SK-N-SH (cell line): ENCODE data around the gene OR6C1. TPM values are rescaled to one million over a fixed set of nuclear protein-coding genes. Genes with fewer than 3 reads are reported as not detected.

Source experiments
- CTCF ChIA-PET: fragments of 300-600, 350-600 bp; formaldehyde crosslinking; extraction: SDS; loops from one replicate; lab custom pipeline; 2021; lab: Yijun Ruan, JAX
- POLR2A ChIA-PET: fragments of 350-600 bp; sonication (Branson Sonifier 250); formaldehyde crosslinking; extraction: SDS; loops from one replicate; lab custom pipeline; 2020; ENCODE audit warnings: antibody characterized with exemption, inconsistent platforms; lab: Yijun Ruan, JAX
- DNase-seq: peaks from one replicate; pipeline ENCODE4 v3.0.0; 2012
- H2AFZ ChIP-seq: fragments of 200-600 bp; sonication (generic); 2 replicates; pipeline ENCODE4 v1.8.1; 2016; ENCODE audit warnings: antibody characterized with exemption, mild to moderate bottlenecking, low read depth
- H3F3A ChIP-seq: fragments of 200-600 bp; sonication (generic); replicated peaks from 2 replicates; pipeline ENCODE3; 2016; ENCODE audit warnings: antibody characterized with exemption, mild to moderate bottlenecking; ENCODE audit not compliant: insufficient read depth
- H3K27ac ChIP-seq, 2 experiments: fragments of 200-500 bp in 1 of 2; fragments of 200-600 bp in 1 of 2; sonication (Bioruptor generic) in 1 of 2; sonication (generic), shearing (Covaris generic) in 1 of 2; 2 replicates each; pipeline versions ENCODE4 v1.5.1 to v1.6.1; 2014 to 2016; ENCODE audit warnings: low read depth in 2 of 2, inconsistent platforms in 1 of 2, low read length in 1 of 2, mild to moderate bottlenecking in 1 of 2, mixed read lengths in 1 of 2
- H3K27me3 ChIP-seq: fragments of 200-600 bp; sonication (generic), shearing (Covaris generic); 2 replicates; pipeline ENCODE4 v1.6.1; 2016; ENCODE audit warnings: mixed run types; ENCODE audit not compliant: insufficient read depth
- H3K36me3 ChIP-seq, 2 experiments: fragments of 200-500 bp in 1 of 2; fragments of 200-600 bp in 1 of 2; sonication (Bioruptor generic) in 1 of 2; sonication (generic) in 1 of 2; replicated peaks in 1 of 2; 2 replicates each; pipeline versions ENCODE3 to v1.5.1; 2014 to 2016; ENCODE audit warnings: low read length in 1 of 2, mild to moderate bottlenecking in 1 of 2; ENCODE audit not compliant: insufficient read depth in 2 of 2, control insufficient read depth in 1 of 2
- H3K4me1 ChIP-seq, 2 experiments: fragments of 200-500 bp in 1 of 2; fragments of 200-600 bp in 1 of 2; sonication (Bioruptor generic) in 1 of 2; sonication (generic), shearing (Covaris generic) in 1 of 2; 2 replicates each; pipeline versions ENCODE4 v1.5.1 to v1.6.1; 2014 to 2016; ENCODE audit warnings: low read depth in 1 of 2, low read length in 1 of 2, mixed run types in 1 of 2; ENCODE audit not compliant: insufficient read depth in 2 of 2, control insufficient read depth in 1 of 2
- H3K4me2 ChIP-seq: fragments of 200-600 bp; sonication (generic), shearing (Covaris generic); 2 replicates; pipeline ENCODE4 v1.6.1; 2017; ENCODE audit warnings: mixed run types
- H3K4me3 ChIP-seq, 2 experiments: fragments of 200-500 bp in 1 of 2; fragments of 200-600 bp in 1 of 2; sonication (Bioruptor generic) in 1 of 2; sonication (generic), shearing (Covaris generic) in 1 of 2; 2 replicates each; pipeline versions ENCODE4 v1.5.1 to v1.8.1; 2014 to 2016; ENCODE audit warnings: low read depth in 2 of 2, inconsistent platforms in 1 of 2, low read length in 1 of 2, mild to moderate bottlenecking in 1 of 2, mixed read lengths in 1 of 2, moderate library complexity in 1 of 2
- H3K79me2 ChIP-seq: fragments of 200-600 bp; sonication (generic); 2 replicates; pipeline ENCODE4 v1.8.1; 2017; ENCODE audit warnings: mild to moderate bottlenecking; ENCODE audit not compliant: insufficient read depth
- H3K9ac ChIP-seq: fragments of 200-600 bp; sonication (generic); 2 replicates; pipeline ENCODE4 v1.6.1; 2017; ENCODE audit warnings: mixed run types
- H3K9me2 ChIP-seq: fragments of 200-600 bp; sonication (generic); 2 replicates; pipeline ENCODE4 v1.6.1; 2017; ENCODE audit warnings: mixed run types
- H3K9me3 ChIP-seq: fragments of 200-600 bp; sonication (generic); 2 replicates; pipeline ENCODE4 v1.6.1; 2017; ENCODE audit warnings: mixed run types, mild to moderate bottlenecking, moderate library complexity
- H4K20me1 ChIP-seq: fragments of 200-600 bp; sonication (generic); 2 replicates; pipeline ENCODE4 v1.6.1; 2017; ENCODE audit warnings: mild to moderate bottlenecking, mixed run types; ENCODE audit not compliant: insufficient read depth
- ELF1 ChIP-seq: IDR thresholded peaks from 2 replicates; pipeline ENCODE4 v1.4.0; 2012
- MAX ChIP-seq: IDR thresholded peaks from 2 replicates; pipeline ENCODE4 v1.4.0; 2012; ENCODE audit warnings: low read depth
- MEF2A ChIP-seq: IDR thresholded peaks from 2 replicates; pipeline ENCODE4 v1.4.0; 2012; ENCODE audit warnings: low read depth, borderline replicate concordance
- NFIC ChIP-seq: IDR thresholded peaks from 2 replicates; pipeline ENCODE4 v1.4.0; 2012; ENCODE audit warnings: borderline replicate concordance
- NRF1 ChIP-seq: IDR thresholded peaks from 2 replicates; pipeline ENCODE4 v1.6.1; 2012; ENCODE audit warnings: low read depth, mild to moderate bottlenecking, low read length
- POLR2AphosphoS5 ChIP-seq: IDR thresholded peaks from 2 replicates; pipeline ENCODE4 v1.6.1; 2012; ENCODE audit warnings: low read depth, low read length
- RCOR1 ChIP-seq: fragments of 150-350 bp; IDR thresholded peaks from 2 replicates; pipeline ENCODE4 v1.6.1; 2017; ENCODE audit warnings: antibody characterized with exemption, low read length
- RFX5 ChIP-seq: IDR thresholded peaks from 2 replicates; pipeline ENCODE4 v1.6.1; 2012; ENCODE audit warnings: mild to moderate bottlenecking, improper control_type of control experiment, low read length
- RXRA ChIP-seq: IDR thresholded peaks from 2 replicates; pipeline ENCODE4 v1.4.0; 2012; ENCODE audit warnings: low read depth, mild to moderate bottlenecking, borderline replicate concordance
- SIN3A ChIP-seq: IDR thresholded peaks from 2 replicates; pipeline ENCODE4 v1.6.1; 2012; ENCODE audit warnings: low read depth, mild to moderate bottlenecking, low read length, moderate library complexity, borderline replicate concordance
- TAF1 ChIP-seq: IDR thresholded peaks from 2 replicates; pipeline ENCODE4 v1.6.1; 2012; ENCODE audit warnings: low read depth, mild to moderate bottlenecking, low read length, moderate library complexity, borderline replicate concordance
- YY1 ChIP-seq: IDR thresholded peaks from 2 replicates; pipeline ENCODE4 v1.4.0; 2012; ENCODE audit warnings: low read depth, mild to moderate bottlenecking
- ZBTB33 ChIP-seq: IDR thresholded peaks from 2 replicates; pipeline ENCODE4 v1.4.0; 2012; ENCODE audit warnings: low read depth, borderline replicate concordance
- WGBS: methylation state at CpG from one replicate; pipeline ENCODE4 v1.1.6; 2017; ENCODE audit warnings: low lambda C conversion rate; 5-methylcytosine and 5-hydroxymethylcytosine counted together
- polyA plus RNA-seq, 3 experiments: library from polyadenylated mRNA; depleted of rRNA; stranded (reverse); fragments of >200 nt; gene quantifications; 2 replicates each; pipeline ENCODE4 v1.2.3, GENCODE V29; 2012
- TF ChIP-seq, protein P1 (sequence below): fragments of 200-600 bp; sonication (generic); IDR thresholded peaks from 2 replicates; pipeline ENCODE4 v1.6.1; 2017; ENCODE audit warnings: antibody characterized with exemption, mild to moderate bottlenecking, moderate library complexity

The OR6C1 gene
- polyA plus RNA-seq, 1 of the 3 experiments (the other 2 are of a cell fraction): not detected

- Histone ChIP-seq H3K4me3 (no peak overlapping the region), H3F3A (no peaks in the 10 kb centered on the region), H2AFZ (no peak overlapping the region), H3K4me2 (no peak overlapping the region), H3K27ac (no peak overlapping the region), H3K79me2 (no peaks in the 10 kb centered on the region), H3K9me2 (no peaks in the 10 kb centered on the region), H3K4me1 (no peaks in the 10 kb centered on the region), H3K27me3 (no peaks in the 10 kb centered on the region), H4K20me1 (no peaks in the 10 kb centered on the region), H3K9ac (no peak overlapping the region), H3K36me3 (no peaks in the 10 kb centered on the region), H3K9me3 (no peaks in the 10 kb centered on the region)
- POLR2A ChIA-PET: no interaction called here
- WGBS: 0% methylated on average over 2 of the region's 2 CpGs
- DNase-seq: no peak
- CTCF ChIA-PET: no interaction called here
- TF ChIP-seq ELF1: no peak
- no peak for TF ChIP-seq ZBTB33
- TF ChIP-seq TAF1: no peak
- no peak for TF ChIP-seq RXRA
- TF ChIP-seq RCOR1: no peak
- TF ChIP-seq MAX: no peak
- TF ChIP-seq, protein P1, sequence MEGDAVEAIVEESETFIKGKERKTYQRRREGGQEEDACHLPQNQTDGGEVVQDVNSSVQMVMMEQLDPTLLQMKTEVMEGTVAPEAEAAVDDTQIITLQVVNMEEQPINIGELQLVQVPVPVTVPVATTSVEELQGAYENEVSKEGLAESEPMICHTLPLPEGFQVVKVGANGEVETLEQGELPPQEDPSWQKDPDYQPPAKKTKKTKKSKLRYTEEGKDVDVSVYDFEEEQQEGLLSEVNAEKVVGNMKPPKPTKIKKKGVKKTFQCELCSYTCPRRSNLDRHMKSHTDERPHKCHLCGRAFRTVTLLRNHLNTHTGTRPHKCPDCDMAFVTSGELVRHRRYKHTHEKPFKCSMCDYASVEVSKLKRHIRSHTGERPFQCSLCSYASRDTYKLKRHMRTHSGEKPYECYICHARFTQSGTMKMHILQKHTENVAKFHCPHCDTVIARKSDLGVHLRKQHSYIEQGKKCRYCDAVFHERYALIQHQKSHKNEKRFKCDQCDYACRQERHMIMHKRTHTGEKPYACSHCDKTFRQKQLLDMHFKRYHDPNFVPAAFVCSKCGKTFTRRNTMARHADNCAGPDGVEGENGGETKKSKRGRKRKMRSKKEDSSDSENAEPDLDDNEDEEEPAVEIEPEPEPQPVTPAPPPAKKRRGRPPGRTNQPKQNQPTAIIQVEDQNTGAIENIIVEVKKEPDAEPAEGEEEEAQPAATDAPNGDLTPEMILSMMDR: no peak
- no peak for TF ChIP-seq POLR2AphosphoS5
- TF ChIP-seq SIN3A: no peak
- TF ChIP-seq NFIC: no peak
- no peak for TF ChIP-seq RFX5
Measured at GRCh38 chr12:55280991-55281390, 33.2 kb upstream of the OR6C1 start.

GRCh38 chr12:55289999-55290398, 24.1 kb upstream of the OR6C1 start:
- no peak for TF ChIP-seq NRF1
- TF ChIP-seq MEF2A: no peak
- TF ChIP-seq YY1: no peak
- TF ChIP-seq, protein P1: no peak
- Histone ChIP-seq H3F3A (no peaks in the 10 kb centered on the region), H3K9me2 (no peaks in the 10 kb centered on the region), H2AFZ (no peak overlapping the region), H3K4me2 (no peak overlapping the region), H3K4me3 (no peak overlapping the region), H3K9ac (no peak overlapping the region), H3K36me3 (no peaks in the 10 kb centered on the region), H3K79me2 (no peaks in the 10 kb centered on the region), H3K27ac (no peak overlapping the region), H3K9me3 (no peaks in the 10 kb centered on the region), H3K4me1 (no peaks in the 10 kb centered on the region), H4K20me1 (no peaks in the 10 kb centered on the region), H3K27me3 (no peaks in the 10 kb centered on the region)
- DNase-seq: no peak
- 1% methylated on average over 2 of the region's 2 CpGs for WGBS
- ChIA-PET POLR2A (no interaction called here), CTCF (no interaction called here)
